Sigmoid colon (tissue), 4 donors: ENCODE results near the gene LRFN2.

Experiments
- EP300 ChIP-seq, 4 donors: sonication (generic); formaldehyde crosslinking; IDR thresholded peaks; one replicate each; pipeline ENCODE4 v1.6.1; 2017; ENCODE audit warnings: antibody characterized with exemption in 4 of 4
- POLR2A ChIP-seq, 2 donors: fragments of 450-650 bp; IDR thresholded peaks; one replicate each; pipeline ENCODE4 v1.6.1; 2016; ENCODE audit warnings: antibody characterized with exemption in 2 of 2, mild to moderate bottlenecking in 2 of 2, moderate library complexity in 2 of 2
- POLR2AphosphoS5 ChIP-seq, 4 donors: sonication (generic); formaldehyde crosslinking; IDR thresholded peaks; one replicate each; pipeline ENCODE4 v1.6.1; 2017; ENCODE audit warnings: antibody characterized with exemption in 4 of 4
- TF ChIP-seq, protein P1 (sequence below), 4 experiments: fragments of 450-650 bp in 3 of 4; fragments of 200-600 bp in 1 of 4; IDR thresholded peaks; one replicate each; pipeline ENCODE4 v1.5.1; 2016 to 2019; ENCODE audit warnings: antibody characterized with exemption in 4 of 4, mild to moderate bottlenecking in 3 of 4, moderate library complexity in 2 of 4

- TF ChIP-seq, protein P1, sequence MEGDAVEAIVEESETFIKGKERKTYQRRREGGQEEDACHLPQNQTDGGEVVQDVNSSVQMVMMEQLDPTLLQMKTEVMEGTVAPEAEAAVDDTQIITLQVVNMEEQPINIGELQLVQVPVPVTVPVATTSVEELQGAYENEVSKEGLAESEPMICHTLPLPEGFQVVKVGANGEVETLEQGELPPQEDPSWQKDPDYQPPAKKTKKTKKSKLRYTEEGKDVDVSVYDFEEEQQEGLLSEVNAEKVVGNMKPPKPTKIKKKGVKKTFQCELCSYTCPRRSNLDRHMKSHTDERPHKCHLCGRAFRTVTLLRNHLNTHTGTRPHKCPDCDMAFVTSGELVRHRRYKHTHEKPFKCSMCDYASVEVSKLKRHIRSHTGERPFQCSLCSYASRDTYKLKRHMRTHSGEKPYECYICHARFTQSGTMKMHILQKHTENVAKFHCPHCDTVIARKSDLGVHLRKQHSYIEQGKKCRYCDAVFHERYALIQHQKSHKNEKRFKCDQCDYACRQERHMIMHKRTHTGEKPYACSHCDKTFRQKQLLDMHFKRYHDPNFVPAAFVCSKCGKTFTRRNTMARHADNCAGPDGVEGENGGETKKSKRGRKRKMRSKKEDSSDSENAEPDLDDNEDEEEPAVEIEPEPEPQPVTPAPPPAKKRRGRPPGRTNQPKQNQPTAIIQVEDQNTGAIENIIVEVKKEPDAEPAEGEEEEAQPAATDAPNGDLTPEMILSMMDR (IDR thresholded peaks at IDR 0.05), result no peak
- TF ChIP-seq EP300 (IDR thresholded peaks at IDR 0.05) (no peak), POLR2A (IDR thresholded peaks at IDR 0.05) (no peak), POLR2AphosphoS5 (IDR thresholded peaks at IDR 0.05) (no peak)
These were observed 170.1 kb downstream of the LRFN2 start for GRCh38 chr6:40417031-40417430.
